HepG2 (cell line): Measurements from ENCODE around the gene MMP23B. TPM values are rescaled to one million over a fixed set of nuclear protein-coding genes. Genes with fewer than 3 reads are reported as not detected.

ENCODE experiments used
- ARID2 ChIP-seq: sonication (generic); formaldehyde crosslinking; IDR thresholded peaks from 2 replicates; pipeline ENCODE4 v1.8.1; 2022; ENCODE audit warnings: mild to moderate bottlenecking, missing genetic modification reagents, borderline replicate concordance
- ATF1 ChIP-seq: IDR thresholded peaks from 2 replicates; pipeline ENCODE4 v1.6.1; 2016; ENCODE audit warnings: mild to moderate bottlenecking, control low read depth
- BCL6 ChIP-seq: IDR thresholded peaks from 2 replicates; pipeline ENCODE4 v1.6.1; 2016; ENCODE audit warnings: missing genetic modification reagents, missing compliant biosample characterization
- ETV6 ChIP-seq: sonication (generic); formaldehyde crosslinking; conservative IDR thresholded peaks from 2 replicates; pipeline ENCODE4 v1.4.0; 2020; ENCODE audit warnings: missing genetic modification reagents
- HDAC1 ChIP-seq: sonication (generic); formaldehyde crosslinking; IDR thresholded peaks from 2 replicates; pipeline ENCODE4 v1.5.1; 2020; ENCODE audit warnings: mild to moderate bottlenecking, missing genetic modification reagents
- JUND ChIP-seq: sonication (generic); formaldehyde crosslinking; IDR thresholded peaks from 2 replicates; pipeline ENCODE4 v1.8.0; 2022; ENCODE audit warnings: mild to moderate bottlenecking, missing genetic modification reagents
- MED8 ChIP-seq: sonication (generic); formaldehyde crosslinking; IDR thresholded peaks from 2 replicates; pipeline ENCODE4 v1.8.1; 2023; ENCODE audit warnings: mild to moderate bottlenecking, missing genetic modification reagents; ENCODE audit not compliant: insufficient replicate concordance
- RAD21 ChIP-seq: fragments of 450-650 bp; formaldehyde crosslinking; IDR thresholded peaks from 2 replicates; pipeline ENCODE4 v1.5.0; 2020; ENCODE audit warnings: mild to moderate bottlenecking
- RFX5 ChIP-seq: IDR thresholded peaks from 2 replicates; pipeline ENCODE4 v1.6.1; 2011; ENCODE audit warnings: low read depth, low read length, improper control_type of control experiment
- SPEN ChIP-seq: sonication (generic); formaldehyde crosslinking; IDR thresholded peaks from 2 replicates; pipeline ENCODE4 v1.5.1; 2020; ENCODE audit warnings: low read depth, mild to moderate bottlenecking, missing genetic modification reagents
- TRIM24 ChIP-seq: sonication (generic); formaldehyde crosslinking; IDR thresholded peaks from 2 replicates; pipeline ENCODE4 v1.8.0; 2022; ENCODE audit warnings: mild to moderate bottlenecking, missing genetic modification reagents
- ZBTB38 ChIP-seq: sonication (generic); formaldehyde crosslinking; IDR thresholded peaks from 2 replicates; pipeline ENCODE4 v1.5.1; 2020; ENCODE audit warnings: mild to moderate bottlenecking, missing genetic modification reagents
- ZFAT ChIP-seq: sonication (generic); formaldehyde crosslinking; conservative IDR thresholded peaks from 2 replicates; pipeline ENCODE4 v1.8.1; 2023; ENCODE audit warnings: missing genetic modification reagents, inconsistent platforms
- ZFP36L2 ChIP-seq: sonication (generic); formaldehyde crosslinking; IDR thresholded peaks from 2 replicates; pipeline ENCODE4 v1.4.0; 2020; ENCODE audit warnings: missing genetic modification reagents
- ZFP62 ChIP-seq: sonication (generic); formaldehyde crosslinking; IDR thresholded peaks from 2 replicates; pipeline ENCODE4 v1.4.0; 2020; ENCODE audit warnings: missing genetic modification reagents
- ZNF234 ChIP-seq: sonication (generic); formaldehyde crosslinking; conservative IDR thresholded peaks from 2 replicates; pipeline ENCODE4 v1.5.1; 2020; ENCODE audit warnings: mild to moderate bottlenecking, missing genetic modification reagents
- ZNF33A ChIP-seq: sonication (generic); formaldehyde crosslinking; IDR thresholded peaks from 2 replicates; pipeline ENCODE4 v1.5.1; 2020; ENCODE audit warnings: missing genetic modification reagents, mild to moderate bottlenecking, moderate library complexity, borderline replicate concordance
- ZNF546 ChIP-seq: sonication (generic); formaldehyde crosslinking; conservative IDR thresholded peaks from 2 replicates; pipeline ENCODE4 v1.8.1; 2023; ENCODE audit warnings: mild to moderate bottlenecking, missing genetic modification reagents
- ZNF589 ChIP-seq: sonication (generic); formaldehyde crosslinking; conservative IDR thresholded peaks from 2 replicates; pipeline ENCODE4 v1.8.0; 2022; ENCODE audit warnings: mild to moderate bottlenecking, moderate library complexity, missing genetic modification reagents
- ZNF614 ChIP-seq: IDR thresholded peaks from 2 replicates; pipeline ENCODE4 v1.6.1; 2018; ENCODE audit warnings: missing biosample characterization, missing genetic modification reagents, inconsistent platforms, borderline replicate concordance
- ZNF746 ChIP-seq: sonication (generic); formaldehyde crosslinking; IDR thresholded peaks from 2 replicates; pipeline ENCODE4 v1.8.0; 2022; ENCODE audit warnings: mild to moderate bottlenecking, missing genetic modification reagents
- ZSCAN20 ChIP-seq: sonication (generic); formaldehyde crosslinking; IDR thresholded peaks from 2 replicates; pipeline ENCODE4 v1.4.0; 2020; ENCODE audit warnings: missing genetic modification reagents, mild to moderate bottlenecking, borderline replicate concordance
- polyA plus RNA-seq, 8 experiments: library from polyadenylated mRNA; depleted of rRNA in 3 of 8; stranded (reverse) in 7 of 8; unstranded in 1 of 8; fragments of >200 nt; fragmentation: Illumina TruSeq in 4 of 8; extraction: Trizol in 4 of 8; gene quantifications; 2 replicates each; pipeline versions ENCODE4 v1.2.1 to v1.2.3, GENCODE V29; 2011 to 2016; ENCODE audit warnings: low read depth in 4 of 8, missing spikeins in 1 of 8, mixed read lengths in 1 of 8; ENCODE audit not compliant: insufficient read depth in 1 of 8
- total RNA-seq, 5 experiments: library from RNA; depleted of rRNA; stranded (reverse); fragments of >200 nt; fragmentation: Illumina TruSeq; extraction: Trizol; gene quantifications; 2 replicates each; pipeline ENCODE4 v1.2.3, GENCODE V29; 2016; ENCODE audit warnings: low read depth in 1 of 5
- TF ChIP-seq, protein P1 (sequence below): sonication (generic); formaldehyde crosslinking; IDR thresholded peaks from 2 replicates; pipeline ENCODE4 v1.4.0; 2020; ENCODE audit warnings: mild to moderate bottlenecking, missing genetic modification reagents, borderline replicate concordance
- TF ChIP-seq, protein P2 (sequence below): sonication (generic); formaldehyde crosslinking; IDR thresholded peaks from 2 replicates; pipeline ENCODE4 v1.8.1; 2022; ENCODE audit warnings: low read depth, mild to moderate bottlenecking, missing genetic modification reagents

Gene MMP23B
- total and polyA plus RNA-seq, 2 of the 13 experiments (the other 11 are each of a cell fraction or from before 2014, with no cell fraction given) = 0.61 to 0.75 TPM

DNA sequence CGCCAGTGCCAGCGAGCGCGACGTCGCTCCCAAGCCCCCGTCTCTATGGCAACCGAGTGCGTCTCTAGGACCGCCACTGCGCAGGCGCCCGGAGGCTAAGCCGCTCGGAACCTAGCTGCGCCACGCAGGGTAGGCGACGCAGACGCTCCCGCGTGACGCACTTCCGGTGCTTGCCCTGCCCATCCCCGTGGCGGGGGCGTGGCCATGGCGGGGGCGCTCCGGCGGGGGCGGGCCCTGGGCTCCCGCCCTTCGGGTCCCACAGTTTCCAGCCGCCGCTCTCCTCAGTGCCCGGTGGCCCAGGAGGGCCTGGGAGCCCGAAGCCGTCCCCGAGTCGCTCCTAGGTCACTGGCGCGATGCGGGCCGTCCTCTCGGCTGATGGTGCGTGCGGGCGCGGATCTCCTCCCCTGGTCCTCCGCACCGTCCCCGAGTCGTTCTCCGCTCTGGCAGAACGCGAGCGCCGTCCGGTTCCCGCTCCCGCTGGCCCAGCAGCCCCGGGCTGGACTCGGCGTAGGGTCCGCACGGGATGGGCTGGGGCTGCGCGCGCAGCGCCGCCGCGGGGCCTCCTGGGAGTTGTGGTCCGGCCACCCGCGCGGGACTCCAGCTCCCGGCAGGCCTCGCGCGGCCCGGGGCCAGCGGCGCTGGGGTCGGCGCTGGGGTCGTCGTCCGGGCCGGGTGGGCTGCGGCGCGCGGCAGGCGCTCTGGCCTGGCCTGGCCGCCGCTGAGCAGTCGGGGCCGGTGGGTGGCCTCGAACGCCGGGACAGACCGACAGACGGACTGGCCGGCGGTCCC is 16.5 kb upstream of the MMP23B start, which contains the start of gene MIB2 (continued):
- TF ChIP-seq ZSCAN20 (no peak), RFX5 (peak; percentile 96), ZFP62 (no peak), ATF1 (CRISPR knock-in tag) (peak; percentile 87), ZNF546 (CRISPR knock-in tag) (peak; percentile 89), ZNF746 (no peak), TRIM24 (CRISPR knock-in tag) (no peak), ARID2 (CRISPR knock-in tag) (no peak; the same call in 1 of the 2 replicates), SPEN (CRISPR knock-in tag) (peak; percentile 66; the same call in 1 of the 2 replicates), ETV6 (CRISPR knock-in tag) (0 out of 2 replicates have a peak, but pooled peaks have one; percentile 21), ZBTB38 (peak; percentile 89; the same call in 1 of the 2 replicates), ZNF33A (CRISPR knock-in tag) (no peak), ZFAT (CRISPR knock-in tag) (no peak), ZNF614 (CRISPR knock-in tag) (peak; percentile 53; the same call in 1 of the 2 replicates), ZNF589 (CRISPR knock-in tag) (no peak), RAD21 (peak; percentile 53), BCL6 (CRISPR knock-in tag) (0 out of 2 replicates have a peak, but pooled peaks have one; percentile 7), MED8 (peak; percentile 43), ZFP36L2 (CRISPR knock-in tag) (peak; percentile 78; the same call in 1 of the 2 replicates), HDAC1 (peak; percentile 70), JUND (CRISPR knock-in tag) (peak; percentile 57; the same call in 1 of the 2 replicates), ZNF234 (CRISPR knock-in tag) (no peak)
- TF ChIP-seq, protein P1, sequence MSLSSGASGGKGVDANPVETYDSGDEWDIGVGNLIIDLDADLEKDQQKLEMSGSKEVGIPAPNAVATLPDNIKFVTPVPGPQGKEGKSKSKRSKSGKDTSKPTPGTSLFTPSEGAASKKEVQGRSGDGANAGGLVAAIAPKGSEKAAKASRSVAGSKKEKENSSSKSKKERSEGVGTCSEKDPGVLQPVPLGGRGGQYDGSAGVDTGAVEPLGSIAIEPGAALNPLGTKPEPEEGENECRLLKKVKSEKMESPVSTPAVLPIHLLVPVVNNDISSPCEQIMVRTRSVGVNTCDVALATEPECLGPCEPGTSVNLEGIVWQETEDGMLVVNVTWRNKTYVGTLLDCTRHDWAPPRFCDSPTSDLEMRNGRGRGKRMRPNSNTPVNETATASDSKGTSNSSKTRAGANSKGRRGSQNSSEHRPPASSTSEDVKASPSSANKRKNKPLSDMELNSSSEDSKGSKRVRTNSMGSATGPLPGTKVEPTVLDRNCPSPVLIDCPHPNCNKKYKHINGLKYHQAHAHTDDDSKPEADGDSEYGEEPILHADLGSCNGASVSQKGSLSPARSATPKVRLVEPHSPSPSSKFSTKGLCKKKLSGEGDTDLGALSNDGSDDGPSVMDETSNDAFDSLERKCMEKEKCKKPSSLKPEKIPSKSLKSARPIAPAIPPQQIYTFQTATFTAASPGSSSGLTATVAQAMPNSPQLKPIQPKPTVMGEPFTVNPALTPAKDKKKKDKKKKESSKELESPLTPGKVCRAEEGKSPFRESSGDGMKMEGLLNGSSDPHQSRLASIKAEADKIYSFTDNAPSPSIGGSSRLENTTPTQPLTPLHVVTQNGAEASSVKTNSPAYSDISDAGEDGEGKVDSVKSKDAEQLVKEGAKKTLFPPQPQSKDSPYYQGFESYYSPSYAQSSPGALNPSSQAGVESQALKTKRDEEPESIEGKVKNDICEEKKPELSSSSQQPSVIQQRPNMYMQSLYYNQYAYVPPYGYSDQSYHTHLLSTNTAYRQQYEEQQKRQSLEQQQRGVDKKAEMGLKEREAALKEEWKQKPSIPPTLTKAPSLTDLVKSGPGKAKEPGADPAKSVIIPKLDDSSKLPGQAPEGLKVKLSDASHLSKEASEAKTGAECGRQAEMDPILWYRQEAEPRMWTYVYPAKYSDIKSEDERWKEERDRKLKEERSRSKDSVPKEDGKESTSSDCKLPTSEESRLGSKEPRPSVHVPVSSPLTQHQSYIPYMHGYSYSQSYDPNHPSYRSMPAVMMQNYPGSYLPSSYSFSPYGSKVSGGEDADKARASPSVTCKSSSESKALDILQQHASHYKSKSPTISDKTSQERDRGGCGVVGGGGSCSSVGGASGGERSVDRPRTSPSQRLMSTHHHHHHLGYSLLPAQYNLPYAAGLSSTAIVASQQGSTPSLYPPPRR (CRISPR knock-in tag) = peak; percentile 63; the same call in 1 of the 2 replicates
- TF ChIP-seq, protein P2, sequence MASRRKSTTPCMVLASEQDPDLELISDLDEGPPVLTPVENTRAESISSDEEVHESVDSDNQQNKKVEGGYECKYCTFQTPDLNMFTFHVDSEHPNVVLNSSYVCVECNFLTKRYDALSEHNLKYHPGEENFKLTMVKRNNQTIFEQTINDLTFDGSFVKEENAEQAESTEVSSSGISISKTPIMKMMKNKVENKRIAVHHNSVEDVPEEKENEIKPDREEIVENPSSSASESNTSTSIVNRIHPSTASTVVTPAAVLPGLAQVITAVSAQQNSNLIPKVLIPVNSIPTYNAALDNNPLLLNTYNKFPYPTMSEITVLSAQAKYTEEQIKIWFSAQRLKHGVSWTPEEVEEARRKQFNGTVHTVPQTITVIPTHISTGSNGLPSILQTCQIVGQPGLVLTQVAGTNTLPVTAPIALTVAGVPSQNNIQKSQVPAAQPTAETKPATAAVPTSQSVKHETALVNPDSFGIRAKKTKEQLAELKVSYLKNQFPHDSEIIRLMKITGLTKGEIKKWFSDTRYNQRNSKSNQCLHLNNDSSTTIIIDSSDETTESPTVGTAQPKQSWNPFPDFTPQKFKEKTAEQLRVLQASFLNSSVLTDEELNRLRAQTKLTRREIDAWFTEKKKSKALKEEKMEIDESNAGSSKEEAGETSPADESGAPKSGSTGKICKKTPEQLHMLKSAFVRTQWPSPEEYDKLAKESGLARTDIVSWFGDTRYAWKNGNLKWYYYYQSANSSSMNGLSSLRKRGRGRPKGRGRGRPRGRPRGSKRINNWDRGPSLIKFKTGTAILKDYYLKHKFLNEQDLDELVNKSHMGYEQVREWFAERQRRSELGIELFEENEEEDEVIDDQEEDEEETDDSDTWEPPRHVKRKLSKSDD (CRISPR knock-in tag) = peak; percentile 82
